Cardiac atrium fibroblast (primary cell): Measurements from ENCODE around the gene DSG3. TPM values are rescaled to one million over a fixed set of nuclear protein-coding genes. Genes with fewer than 3 reads are reported as not detected.

Source experiments
- total RNA-seq: library from RNA; depleted of rRNA; stranded (reverse); fragments of >200 nt; gene quantifications from 2 replicates; pipeline ENCODE4 v1.2.3, GENCODE V29; 2015

Gene DSG3
- total RNA-seq: not detected in 2 replicates

GRCh38 chr18:31447530-31448191 lies at the start of gene DSG3:
DSG3 (plus strand) TSS chr18:31447741; CDS start chr18:31447878, 137 bp downstream.

DNA sequence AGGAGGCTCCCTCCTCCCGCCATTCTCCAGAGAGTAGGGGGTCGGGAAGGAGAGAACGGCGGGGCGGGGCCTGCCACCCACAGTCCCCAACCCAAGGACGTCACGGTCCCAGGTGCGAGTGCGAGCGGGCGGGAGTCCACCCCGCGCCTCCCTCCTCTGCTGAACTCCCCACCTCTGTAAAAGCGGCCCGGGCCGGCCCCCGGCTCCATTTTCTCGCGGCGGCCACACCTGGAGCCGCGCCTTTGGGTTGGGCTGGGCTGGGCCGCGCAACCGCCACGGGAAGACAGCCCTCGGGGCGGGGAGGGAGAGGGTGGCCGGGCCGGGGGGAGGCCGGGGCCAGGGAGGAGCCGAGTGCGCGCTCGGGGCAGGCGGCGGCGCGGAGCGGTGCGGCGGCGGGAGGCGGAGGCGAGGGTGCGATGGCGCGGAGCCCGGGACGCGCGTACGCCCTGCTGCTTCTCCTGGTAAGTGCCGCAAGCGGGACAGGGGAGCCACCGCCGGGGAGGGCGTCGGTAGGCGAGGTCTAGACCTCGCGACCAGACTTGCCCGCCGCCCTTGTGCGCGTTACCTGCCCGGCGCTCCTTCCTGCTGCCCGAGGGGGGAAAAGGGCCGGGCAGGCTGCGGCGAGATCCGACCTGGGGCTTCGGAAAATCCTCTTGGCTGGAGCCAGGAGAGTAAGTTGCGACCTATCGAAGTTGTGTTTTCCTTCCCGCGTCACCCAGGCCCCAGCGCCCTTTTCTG lies 50.5 kb downstream of the DSG3 start, which contains the start of gene DSG2:
Gene DSG2 (plus strand): TSS at position 342 of the 738 bp plus-strand sequence. CDS start 75 bp downstream, at position 417.

Other genes starting within 250 kb of the DSG3 start
- not detected in 2 replicates for gene DSG1, start 129.6 kb upstream of the DSG3 start, total RNA-seq
- gene DSG4, start 71.0 kb upstream of the DSG3 start, total RNA-seq: not detected in 2 replicates
- 1.6 and 2.2 TPM in 2 replicates for gene DSG2, start 50.4 kb downstream of the DSG3 start, total RNA-seq
- gene TTR, start 144.1 kb downstream of the DSG3 start, total RNA-seq: not detected in 2 replicates
- 2.0 and 4.4 TPM in 2 replicates for gene B4GALT6, start 236.8 kb downstream of the DSG3 start, total RNA-seq